GF-D8 (cell line): ENCODE measurements around the gene CHEK2.
A peak's percentile ranks its signal among the peaks of the same experiment; 100 is the strongest.
"Not testable (repeated sequence)": the region's sequence is repeated elsewhere in the genome, so short reads cannot be mapped to it uniquely, and the experiment has no call there.

Experiments
- DNase-seq: peaks from one replicate; lab custom pipeline; 2025; lab: John Stamatoyannopoulos, UW

Gene CHEK2

GRCh38 chr22:28741200-28741784 is 328 bp downstream of the CHEK2 start:
- DNase-seq, result peak; percentile 58

DNA sequence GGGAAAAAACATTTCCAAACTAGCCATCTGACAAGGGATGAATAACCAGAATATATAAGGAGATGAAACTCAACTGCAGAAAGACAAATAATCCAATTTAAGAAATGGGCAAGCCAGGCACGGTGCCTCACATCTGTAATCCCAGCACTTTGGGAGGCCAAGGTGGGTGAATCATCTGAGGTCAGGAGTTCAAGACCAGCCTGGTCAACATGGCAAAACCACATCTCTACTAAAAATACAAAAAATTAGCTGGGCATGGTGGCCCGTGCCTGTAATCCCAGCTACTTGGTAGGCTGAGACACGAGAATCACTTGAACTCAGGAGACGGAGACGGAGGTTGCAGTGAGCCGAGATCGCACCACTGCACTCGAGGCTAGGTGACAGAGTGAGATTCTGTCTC is 2.7 kb downstream of the CHEK2 start:
- DNase-seq, result not testable (repeated sequence)

- no peak for DNase-seq
These were observed 3.9 kb downstream of the CHEK2 start for GRCh38 chr22:28737701-28738100.

DNA sequence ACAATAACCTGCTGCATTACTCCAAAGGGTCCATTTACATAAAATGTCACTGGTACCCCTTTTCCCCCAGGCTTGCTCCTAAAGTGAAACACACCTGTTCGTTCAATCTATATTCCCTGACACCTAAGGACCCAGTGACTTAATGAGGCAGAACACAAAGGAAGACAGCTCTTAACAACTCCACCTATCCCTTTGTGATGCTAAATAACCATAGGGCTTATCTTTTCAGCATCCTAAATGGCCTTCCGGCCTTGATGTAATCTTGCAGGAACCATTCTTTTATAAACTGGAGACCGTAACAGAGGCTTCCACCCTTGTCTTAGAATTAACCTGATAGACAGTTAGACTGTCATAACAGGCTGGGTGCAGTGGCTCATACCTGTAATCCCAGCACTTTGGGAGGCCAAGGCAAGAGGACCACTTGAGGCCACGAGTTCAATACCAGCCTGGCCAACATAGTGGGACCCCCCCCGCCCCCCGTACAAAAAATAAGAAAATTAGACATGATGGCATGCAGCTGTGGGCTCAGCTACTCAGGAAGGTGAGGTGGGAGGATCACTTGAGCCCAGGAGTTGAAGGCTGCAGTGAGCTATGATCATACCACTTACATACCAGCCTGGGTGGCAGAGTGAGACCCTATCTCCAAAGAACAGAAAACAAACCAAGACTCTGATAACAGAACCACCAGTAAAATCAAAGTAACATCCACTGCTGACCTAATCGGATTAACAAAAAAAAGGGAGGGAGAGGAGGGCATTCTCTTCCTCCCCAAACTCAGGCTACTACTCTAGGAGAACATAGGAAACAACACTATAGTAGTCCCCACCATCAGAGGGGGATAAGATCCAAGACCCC is 5.1 kb downstream of the CHEK2 start:
- DNase-seq, result no peak

GRCh38 chr22:28734393-28734792 is 7.2 kb downstream of the CHEK2 start:
- DNase-seq, result no peak

- DNase-seq, result no peak
These were observed 11.4 kb downstream of the CHEK2 start for GRCh38 chr22:28730179-28730578.

DNA sequence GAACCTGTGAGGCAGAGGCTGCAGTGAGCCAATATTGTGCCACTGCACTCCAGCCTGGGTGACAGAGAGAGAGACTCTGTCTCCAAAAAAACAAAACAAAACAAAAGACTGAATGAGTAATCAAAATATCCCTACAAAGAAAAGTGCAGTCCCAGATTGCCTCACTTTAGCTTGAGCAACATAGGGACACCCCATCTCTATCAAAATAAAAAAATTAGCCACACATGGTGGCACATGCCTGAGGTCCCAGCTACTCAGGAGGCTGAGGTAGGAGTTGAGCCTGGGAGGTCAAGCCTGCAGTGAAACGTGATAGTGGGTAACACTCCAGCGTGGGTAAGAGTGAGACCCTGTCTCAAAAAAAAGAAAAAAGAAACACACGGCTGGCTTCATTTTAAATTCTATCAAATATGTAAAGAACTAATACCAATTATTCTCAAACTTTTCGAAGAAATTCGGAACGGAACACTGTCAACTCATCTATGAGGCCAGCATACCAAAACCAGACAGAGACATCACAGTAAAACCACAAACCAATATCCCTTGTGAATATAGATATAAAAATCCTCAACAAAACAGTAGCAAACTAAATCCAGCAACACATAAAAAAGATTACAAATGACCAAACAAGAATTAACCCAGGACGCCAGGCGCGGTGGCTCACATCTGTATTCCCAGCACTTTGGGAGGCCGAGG is 12.9 kb downstream of the CHEK2 start:
- no peak for DNase-seq

- no peak for DNase-seq
These were observed 13.6 kb downstream of the CHEK2 start for GRCh38 chr22:28728002-28728401.

DNA sequence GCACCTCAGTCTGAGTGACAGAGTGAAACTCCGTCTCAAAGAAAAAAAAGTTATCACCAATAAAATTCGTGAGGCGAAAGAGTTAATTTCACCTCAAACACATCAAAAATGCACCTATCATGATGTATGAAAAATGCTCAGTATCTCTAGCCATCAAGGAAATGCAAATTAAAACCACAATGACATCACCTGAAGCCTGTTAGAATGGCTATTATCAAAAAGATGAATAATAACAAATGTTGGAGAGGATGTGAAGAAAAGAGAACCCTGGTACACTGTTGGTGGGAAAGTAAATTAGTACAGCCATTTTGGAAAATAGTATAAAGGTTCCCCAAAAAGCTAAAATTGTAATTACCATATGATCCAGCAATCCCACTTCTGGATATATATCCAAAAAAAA is 23.6 kb downstream of the CHEK2 start:
- no peak for DNase-seq

DNA sequence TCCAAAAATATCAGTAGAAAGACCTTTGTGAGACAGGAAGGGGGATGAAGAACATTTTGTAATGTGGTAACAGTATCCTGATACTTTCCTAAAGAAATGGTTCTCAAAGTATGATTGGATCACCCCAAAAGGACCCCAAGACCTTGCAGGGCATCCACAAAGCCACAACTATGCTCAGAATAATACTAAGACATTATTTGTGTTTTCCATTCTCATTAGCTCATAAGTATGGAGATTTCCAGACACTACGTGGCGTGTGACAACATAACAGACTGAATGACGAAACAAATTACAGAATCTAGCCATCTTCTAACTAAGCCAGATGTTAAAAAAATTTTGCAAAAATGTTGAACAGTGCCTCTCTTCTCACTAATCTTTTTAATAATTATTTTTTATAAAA is 24.9 kb downstream of the CHEK2 start:
- no peak for DNase-seq

DNA sequence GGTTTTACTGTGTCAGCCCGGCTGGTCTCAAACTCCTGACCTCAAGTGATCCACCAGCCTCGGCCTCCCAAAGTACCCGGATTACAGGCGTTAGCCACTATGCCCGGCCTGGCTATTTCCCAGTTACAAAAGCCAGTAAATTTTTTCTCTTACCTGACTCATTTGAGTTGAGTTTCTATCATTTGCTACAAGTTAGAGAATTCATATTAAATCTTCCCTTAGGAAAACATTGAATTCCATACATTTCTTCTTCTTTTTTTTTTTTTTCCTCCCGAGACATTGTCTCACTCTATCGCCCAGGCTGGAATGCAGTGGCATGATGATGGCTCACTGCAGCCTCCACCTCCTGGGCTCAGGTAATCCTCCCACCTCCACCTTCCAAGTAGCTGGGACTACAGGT is 26.0 kb downstream of the CHEK2 start:
- no peak for DNase-seq

DNA sequence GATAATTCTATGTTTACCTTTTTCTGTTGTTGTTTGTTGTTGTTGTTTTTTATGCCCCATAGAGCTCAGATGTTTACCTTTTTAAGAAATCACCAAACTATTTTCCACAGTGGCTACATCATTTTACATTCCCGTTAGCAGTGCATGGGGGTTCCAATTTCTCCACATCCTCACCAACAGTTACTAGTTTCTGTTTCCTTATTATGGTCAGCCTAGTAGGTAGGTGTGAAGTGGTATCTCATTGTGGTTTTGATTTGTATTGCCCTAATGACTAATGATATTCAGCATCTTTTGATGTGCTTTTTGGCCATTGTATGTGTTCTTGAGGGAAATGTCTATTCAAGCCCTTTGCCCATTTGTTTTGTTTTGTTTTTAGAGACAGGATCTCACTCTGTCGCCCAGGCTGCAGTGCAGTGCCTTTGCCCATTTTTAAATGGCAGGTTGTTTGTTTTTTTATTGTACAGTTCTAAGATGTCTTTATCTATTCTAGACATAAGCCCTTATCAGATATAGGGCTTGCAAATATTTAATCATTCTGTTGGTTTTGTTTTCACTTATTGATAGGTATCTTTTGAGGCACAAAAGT is 27.5 kb downstream of the CHEK2 start:
- no peak for DNase-seq

DNA sequence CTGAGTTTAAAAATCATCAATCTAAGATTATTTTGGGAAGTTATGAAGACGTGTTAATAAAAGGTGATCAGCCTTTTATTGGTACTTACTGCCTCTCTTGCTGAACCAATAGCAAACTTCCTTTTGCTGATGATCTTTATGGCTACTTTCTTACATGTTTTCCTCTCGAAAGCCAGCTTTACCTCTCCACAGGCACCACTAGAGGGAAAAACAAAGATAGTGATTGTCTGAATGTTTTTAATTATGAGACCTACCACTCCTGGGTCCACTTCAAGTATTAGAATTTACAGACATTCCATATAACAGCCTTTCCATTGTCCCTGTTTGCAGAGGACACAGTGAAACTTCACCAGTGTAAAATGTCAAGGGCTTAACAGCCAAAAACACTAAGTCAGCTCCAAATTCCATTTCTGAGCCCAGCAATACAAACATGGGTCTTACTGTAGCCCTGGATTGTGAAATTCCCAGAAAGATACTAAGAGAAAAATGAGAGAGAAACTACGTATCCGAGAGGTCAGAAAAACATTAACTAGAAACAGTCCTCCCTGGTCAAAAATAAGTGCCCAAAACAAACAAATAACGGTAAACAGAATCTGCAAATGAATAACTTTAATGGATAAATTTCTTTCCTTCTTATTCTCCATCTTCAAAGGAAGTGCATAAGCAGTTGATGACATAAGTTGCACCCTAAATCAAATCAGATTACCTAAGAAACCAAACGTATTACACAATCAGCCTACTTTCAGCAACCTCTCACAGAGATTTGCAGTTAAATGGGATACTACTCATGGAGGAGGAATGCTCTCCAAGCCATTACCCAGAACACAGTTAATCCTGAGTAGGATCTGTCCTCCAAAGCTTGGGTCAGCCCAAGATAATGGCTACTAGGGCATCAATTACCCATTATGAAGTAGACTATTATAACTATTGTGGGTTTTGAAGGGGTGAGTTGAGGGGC is 29.5 kb downstream of the CHEK2 start:
- no peak for DNase-seq

DNA sequence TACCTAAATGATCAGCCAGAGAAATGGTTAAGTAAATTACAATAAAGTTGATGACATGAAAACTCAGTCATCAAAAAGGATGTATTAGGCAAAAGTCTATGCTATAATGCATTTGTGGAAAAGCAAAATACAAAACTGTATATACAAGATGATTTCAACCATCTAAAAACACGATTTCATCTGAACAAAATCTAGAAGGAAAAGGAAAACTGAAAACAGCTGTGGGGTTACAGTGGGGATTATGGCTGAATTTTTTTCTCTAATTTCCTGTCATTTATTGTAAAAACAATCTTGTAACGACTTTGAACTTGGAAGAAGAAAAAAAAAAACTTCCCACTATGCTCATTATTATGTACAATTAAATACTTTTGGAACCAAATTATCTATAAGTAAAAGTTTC is 30.3 kb downstream of the CHEK2 start:
- no peak for DNase-seq

DNA sequence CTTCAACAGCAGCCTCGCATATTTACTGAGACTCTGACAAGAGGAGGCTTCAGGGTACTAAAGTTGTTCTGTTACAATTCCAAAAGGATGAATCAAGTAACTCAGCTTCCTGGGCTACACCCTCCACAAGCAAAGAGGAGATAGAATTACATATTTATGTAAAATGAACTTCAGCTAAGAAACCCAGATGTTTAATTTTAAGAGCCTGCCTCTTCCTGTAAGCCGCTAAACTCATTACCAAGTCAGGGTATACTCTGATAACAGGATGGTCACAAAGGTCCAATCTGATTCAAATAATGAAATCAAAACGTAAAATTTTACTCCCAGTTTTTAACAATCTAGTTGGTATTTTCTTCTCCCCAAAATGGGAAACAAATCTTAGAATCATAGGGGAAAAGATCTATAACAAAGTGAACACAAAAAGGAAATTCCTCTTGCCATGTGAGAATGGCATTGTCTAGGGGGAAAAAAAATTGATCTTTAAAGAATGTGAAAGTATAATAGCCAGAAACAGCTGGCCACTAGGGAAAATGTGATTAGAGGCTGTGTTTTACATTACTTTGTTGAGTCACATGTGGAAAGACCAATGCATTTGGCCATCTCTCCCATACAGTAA is 30.9 kb downstream of the CHEK2 start:
- no peak for DNase-seq

GRCh38 chr22:28710107-28710506 is 31.5 kb downstream of the CHEK2 start:
- no peak for DNase-seq

DNA sequence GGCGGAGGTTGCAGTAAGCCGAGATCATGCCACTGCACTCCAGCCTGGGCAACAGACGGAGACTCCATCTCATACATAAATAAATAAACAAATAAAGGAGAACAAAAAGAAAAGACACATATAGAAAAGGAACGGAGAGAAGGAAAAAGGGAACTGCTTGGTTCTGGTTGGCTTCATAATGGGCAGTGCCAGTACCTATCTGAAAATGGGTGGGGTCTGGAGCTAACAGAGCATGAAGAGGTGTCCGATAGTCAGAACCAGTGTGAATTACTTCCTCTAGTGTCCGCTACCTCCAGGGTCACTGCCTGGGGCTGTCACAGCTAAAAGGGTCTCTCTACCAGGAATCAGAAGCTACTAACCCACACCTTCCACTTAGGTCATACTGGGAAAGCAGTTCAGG is 34.8 kb downstream of the CHEK2 start:
- no peak for DNase-seq

- DNase-seq, result no peak
These were observed 38.2 kb downstream of the CHEK2 start for GRCh38 chr22:28703436-28703835.

DNA sequence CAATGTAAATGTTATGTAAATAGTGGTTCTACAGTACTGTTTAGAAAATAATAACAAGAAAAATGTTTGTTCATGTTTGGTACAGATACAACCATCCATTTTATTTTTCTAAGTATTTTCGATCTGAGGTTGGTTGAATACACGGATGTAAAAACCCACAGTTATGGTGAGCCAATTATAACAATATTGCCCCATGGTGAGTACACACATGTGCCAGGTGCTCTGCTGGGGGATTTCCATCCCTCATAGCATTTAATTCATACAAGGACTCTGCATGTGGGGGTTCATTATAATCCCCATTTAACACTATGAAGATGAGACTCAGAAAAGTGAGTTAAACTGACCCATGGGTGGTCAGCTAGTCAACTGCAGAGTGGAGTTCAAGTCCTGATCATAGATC is 38.7 kb downstream of the CHEK2 start:
- no peak for DNase-seq

DNA sequence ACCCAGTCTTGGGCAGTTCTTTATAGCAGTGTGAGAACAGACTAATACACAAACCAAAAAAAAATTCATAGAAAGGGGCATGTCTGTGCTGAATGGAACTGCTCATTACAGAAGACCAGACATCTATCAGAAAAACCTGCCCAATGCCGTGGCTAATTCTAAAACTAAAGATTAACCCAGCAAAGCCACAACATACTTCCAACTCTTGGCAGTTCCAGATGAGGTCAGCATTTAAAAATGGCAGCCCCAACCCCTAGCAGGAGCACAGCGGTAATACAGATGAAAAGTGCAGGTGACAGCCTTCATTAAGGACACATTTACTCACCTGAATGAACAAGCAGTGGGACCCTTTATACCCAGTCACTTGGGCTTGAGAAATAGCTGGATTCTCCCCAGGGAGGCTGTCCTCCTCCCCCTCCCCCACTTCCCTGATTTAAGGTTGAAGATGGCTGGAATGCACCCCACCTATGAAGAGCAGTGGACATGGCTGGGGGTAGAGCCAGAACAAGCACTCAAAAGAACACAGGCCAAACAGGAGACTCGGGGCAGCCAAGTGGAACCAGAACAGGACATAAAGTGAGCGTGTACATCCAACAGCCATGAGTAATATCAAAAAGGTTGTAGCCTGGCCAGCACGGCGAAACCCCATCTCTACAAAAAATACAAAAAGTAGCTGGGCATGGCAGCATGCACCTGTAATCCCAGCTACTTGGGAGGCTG is 48.4 kb downstream of the CHEK2 start:
- not testable (repeated sequence) for DNase-seq
